IPS-20b (cell line): ENCODE measurements around the gene GJB2.
"Not testable (repeated sequence)": the region's sequence is repeated elsewhere in the genome, so short reads cannot be mapped to it uniquely, and the experiment has no call there.

ENCODE experiments used
- H3K27ac ChIP-seq: one replicate; pipeline ENCODE4 v1.5.1; 2013; ENCODE audit warnings: low read length
- H3K27me3 ChIP-seq: 2 replicates; pipeline ENCODE4 v1.6.1; 2013; ENCODE audit warnings: mild to moderate bottlenecking, low read length, inconsistent platforms; ENCODE audit not compliant: insufficient read depth
- H3K36me3 ChIP-seq: 2 replicates; pipeline ENCODE4 v1.6.1; 2013; ENCODE audit warnings: low read depth, mild to moderate bottlenecking, inconsistent platforms, low read length, moderate library complexity; ENCODE audit not compliant: insufficient read depth
- H3K4me1 ChIP-seq: 2 replicates; pipeline ENCODE4 v1.6.1; 2013; ENCODE audit warnings: mild to moderate bottlenecking, control low read depth, inconsistent platforms, low read length, moderate library complexity; ENCODE audit not compliant: insufficient read depth
- H3K4me3 ChIP-seq: 2 replicates; pipeline ENCODE4 v1.5.1; 2013; ENCODE audit warnings: mild to moderate bottlenecking, low read length, inconsistent platforms
- H3K9ac ChIP-seq: 2 replicates; pipeline ENCODE4 v1.6.1; 2013; ENCODE audit warnings: low read depth, mild to moderate bottlenecking, inconsistent platforms, low read length, moderate library complexity
- H3K9me3 ChIP-seq: 2 replicates; pipeline ENCODE4 v1.6.1; 2013; ENCODE audit warnings: mild to moderate bottlenecking, low read depth, low read length, inconsistent platforms; ENCODE audit not compliant: insufficient read depth

Gene GJB2

DNA sequence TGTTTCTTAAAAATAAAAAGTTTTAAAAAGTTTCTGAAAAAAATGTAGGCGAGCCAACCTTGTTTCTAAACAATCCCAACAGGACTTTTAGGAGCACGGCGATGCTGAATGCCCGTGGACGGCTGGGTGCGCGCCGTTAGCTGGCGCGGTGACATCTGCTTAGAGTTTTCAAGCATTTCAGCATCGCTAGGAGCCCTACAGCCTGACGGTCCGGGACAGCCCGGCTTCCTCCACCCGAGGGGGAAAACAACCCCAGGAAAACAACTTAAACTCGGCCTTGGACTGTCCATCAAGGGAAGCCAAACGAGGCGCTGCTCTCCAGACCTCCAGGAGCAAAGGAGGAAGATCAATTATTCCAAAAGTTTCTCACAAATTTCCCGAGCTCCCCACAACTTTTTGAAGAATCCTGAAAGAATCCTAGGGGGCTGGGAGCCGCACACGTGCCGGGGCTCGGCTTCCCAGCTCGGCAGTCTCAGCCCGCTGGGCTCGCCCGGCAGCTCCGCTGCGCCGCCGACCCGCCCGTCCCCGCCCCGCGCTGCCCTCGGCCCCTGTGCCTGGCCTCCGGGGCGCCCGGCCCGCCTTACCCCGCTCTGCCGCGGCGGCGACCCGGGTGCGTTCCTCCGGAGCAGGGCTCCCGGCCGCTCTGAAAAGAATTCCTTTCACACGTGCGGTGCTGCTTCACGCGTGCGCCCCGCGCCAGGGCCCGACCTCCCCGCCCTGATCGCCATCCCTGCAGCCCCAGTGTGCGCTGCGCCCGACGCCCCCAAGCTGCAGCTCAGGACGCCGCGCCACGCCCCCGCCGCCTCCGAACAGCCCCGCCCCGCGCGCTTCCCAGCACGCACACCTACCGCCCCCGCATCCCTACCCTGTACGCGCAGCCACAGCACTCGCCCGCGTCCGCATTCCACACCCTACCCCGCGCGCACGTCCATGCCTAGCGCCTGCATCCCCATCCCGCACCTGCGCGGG lies 32.1 kb downstream of the GJB2 start, which contains the start of gene GJA3:
Gene GJA3 (minus strand): TSS at position 747 of the 969 bp plus-strand sequence. CDS start 17,764 bp downstream, outside the sequence.
- Histone ChIP-seq H3K4me3 (peak within 1 kb of the TSS; percentile 65), H3K4me1 (peaks cover 7% of the 10 kb centered on the region; the same call in 1 of the 2 replicates), H3K36me3 (no peaks in the 10 kb centered on the region), H3K9me3 (no peaks in the 10 kb centered on the region), H3K27me3 (peaks cover 71% of the 10 kb centered on the region), H3K27ac (no peak within 1 kb of the TSS), H3K9ac (peak within 1 kb of the TSS; percentile 20; the same call in 1 of the 2 replicates)

- no peak overlapping the region for H3K9ac ChIP-seq
- H3K27me3 ChIP-seq: peaks cover 71% of the 10 kb centered on the region
- no peak overlapping the region for H3K27ac ChIP-seq
- no peaks in the 10 kb centered on the region for H3K9me3 ChIP-seq
- H3K4me1 ChIP-seq: peaks cover 7% of the 10 kb centered on the region; the same call in 1 of the 2 replicates
- peak overlapping the region; percentile 65 for H3K4me3 ChIP-seq
- no peaks in the 10 kb centered on the region for H3K36me3 ChIP-seq
Observed at GRCh38 chr13:20159646-20160305, 33.0 kb downstream of the GJB2 start.

- H3K9me3 ChIP-seq: no peaks in the 10 kb centered on the region
- no peaks in the 10 kb centered on the region for H3K36me3 ChIP-seq
- H3K9ac ChIP-seq: no peak overlapping the region
- peaks cover 60% of the 10 kb centered on the region for H3K27me3 ChIP-seq
- H3K27ac ChIP-seq: no peak overlapping the region
- no peak overlapping the region for H3K4me3 ChIP-seq
- H3K4me1 ChIP-seq: peaks cover 7% of the 10 kb centered on the region; the same call in 1 of the 2 replicates
Observed at GRCh38 chr13:20157151-20157796, 35.5 kb downstream of the GJB2 start.

GRCh38 chr13:20156702-20157101 lies 36.0 kb downstream of the GJB2 start:
- no peaks in the 10 kb centered on the region for H3K36me3 ChIP-seq
- H3K27ac ChIP-seq: no peak overlapping the region
- no peak overlapping the region for H3K9ac ChIP-seq
- peaks cover 7% of the 10 kb centered on the region; the same call in 1 of the 2 replicates for H3K4me1 ChIP-seq
- no peak overlapping the region for H3K4me3 ChIP-seq
- H3K27me3 ChIP-seq: peaks cover 55% of the 10 kb centered on the region
- H3K9me3 ChIP-seq: no peaks in the 10 kb centered on the region

DNA sequence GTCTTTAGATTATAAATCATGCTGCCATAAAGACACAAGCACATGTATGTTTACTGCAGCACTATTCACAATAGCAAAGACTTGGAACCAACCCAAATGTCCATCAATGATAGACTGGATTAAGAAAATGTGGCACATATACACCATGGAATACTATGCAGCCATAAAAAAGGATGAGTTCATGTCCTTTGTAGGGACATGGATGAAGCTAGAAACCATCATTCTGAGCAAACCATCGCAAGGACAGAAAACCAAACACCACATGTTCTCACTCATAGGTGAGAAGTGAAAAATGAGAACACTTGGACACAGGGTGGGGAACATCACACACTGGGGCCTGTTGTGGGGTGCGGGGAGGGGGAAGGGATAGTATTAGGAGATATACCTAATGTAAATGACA lies 39.4 kb downstream of the GJB2 start:
- peaks cover 20% of the 10 kb centered on the region for H3K27me3 ChIP-seq
- H3K4me3 ChIP-seq, H3K4me1 ChIP-seq, H3K9ac ChIP-seq, H3K27ac ChIP-seq, H3K36me3 ChIP-seq, H3K9me3 ChIP-seq: not testable (repeated sequence)

DNA sequence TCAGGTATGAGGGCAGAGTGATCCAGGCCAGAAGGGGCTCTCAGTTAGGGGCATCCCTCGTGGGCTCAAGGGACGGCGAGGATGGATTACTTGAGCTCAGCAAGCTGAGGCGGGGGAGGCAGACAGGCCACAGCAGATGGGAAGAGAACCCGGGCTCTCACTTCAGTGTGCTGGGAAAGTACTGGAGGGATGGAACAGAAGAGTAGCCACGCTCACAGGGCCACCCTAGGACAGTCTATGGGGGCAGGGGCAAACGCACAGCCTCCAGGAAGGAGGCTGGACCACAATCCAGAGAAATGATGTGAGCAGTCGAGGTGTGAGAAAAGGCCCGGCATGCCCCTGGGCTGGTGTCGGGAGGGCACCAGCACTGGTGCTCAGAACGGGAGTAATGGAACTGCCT lies 41.1 kb downstream of the GJB2 start:
- H3K36me3 ChIP-seq: no peaks in the 10 kb centered on the region
- no peaks in the 10 kb centered on the region; the same call in 1 of the 2 replicates for H3K4me1 ChIP-seq
- no peaks in the 10 kb centered on the region for H3K9me3 ChIP-seq
- H3K9ac ChIP-seq: no peak overlapping the region
- no peak overlapping the region for H3K4me3 ChIP-seq
- no peak overlapping the region for H3K27ac ChIP-seq
- peaks cover 4% of the 10 kb centered on the region; the same call in 1 of the 2 replicates for H3K27me3 ChIP-seq

DNA sequence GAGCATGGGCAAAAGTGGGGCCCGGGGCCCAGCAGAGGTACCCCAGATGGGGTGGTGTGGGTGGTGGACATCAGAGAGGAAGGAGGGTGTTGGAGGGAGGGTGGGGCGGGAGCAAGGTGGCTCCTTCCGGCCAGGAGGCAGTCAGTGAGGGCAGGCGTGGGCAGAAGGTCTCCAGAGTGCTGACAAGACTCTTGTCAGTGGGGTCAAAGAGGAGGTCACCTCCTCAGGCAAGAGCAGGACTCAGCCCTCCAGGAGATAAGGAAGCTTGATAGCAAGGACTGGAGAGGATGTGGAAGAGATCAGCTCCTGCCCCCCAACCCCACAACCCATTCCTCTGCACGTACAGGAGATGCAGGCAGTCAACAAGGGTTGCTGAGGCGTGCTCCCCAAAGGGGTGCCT lies 41.7 kb downstream of the GJB2 start:
- Histone ChIP-seq H3K27me3 (no peaks in the 10 kb centered on the region), H3K9ac (no peak overlapping the region), H3K4me3 (no peak overlapping the region), H3K4me1 (no peaks in the 10 kb centered on the region), H3K36me3 (no peaks in the 10 kb centered on the region), H3K9me3 (no peaks in the 10 kb centered on the region), H3K27ac (no peak overlapping the region)

GRCh38 chr13:20150561-20150960 lies 42.2 kb downstream of the GJB2 start:
- Histone ChIP-seq H3K4me3 (no peak overlapping the region), H3K9ac (no peak overlapping the region), H3K9me3 (no peaks in the 10 kb centered on the region), H3K36me3 (no peaks in the 10 kb centered on the region), H3K27me3 (no peaks in the 10 kb centered on the region), H3K4me1 (no peaks in the 10 kb centered on the region), H3K27ac (no peak overlapping the region)

DNA sequence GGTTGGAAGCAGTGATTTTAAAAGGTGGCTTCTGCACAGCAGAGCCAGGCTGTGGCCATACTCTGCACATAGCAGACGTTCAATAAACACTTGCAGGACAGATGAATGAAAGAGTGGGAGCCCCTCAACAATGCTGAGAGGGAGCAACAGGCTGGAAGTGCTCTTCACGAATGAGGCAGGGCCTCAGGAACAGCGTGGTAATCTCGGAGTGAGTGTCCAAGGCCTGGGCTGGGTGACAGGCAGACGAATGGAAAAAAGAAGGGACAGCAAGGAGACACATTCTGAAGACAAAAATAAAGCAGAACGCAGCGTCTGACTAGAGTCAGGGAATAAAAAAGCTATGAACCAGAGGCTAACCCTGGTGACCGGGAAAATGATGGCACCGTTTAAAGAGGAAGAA lies 43.0 kb downstream of the GJB2 start:
- no peaks in the 10 kb centered on the region for H3K9me3 ChIP-seq
- H3K27me3 ChIP-seq: no peaks in the 10 kb centered on the region
- H3K9ac ChIP-seq: no peak overlapping the region
- no peak overlapping the region for H3K4me3 ChIP-seq
- no peaks in the 10 kb centered on the region for H3K4me1 ChIP-seq
- no peaks in the 10 kb centered on the region for H3K36me3 ChIP-seq
- H3K27ac ChIP-seq: no peak overlapping the region

DNA sequence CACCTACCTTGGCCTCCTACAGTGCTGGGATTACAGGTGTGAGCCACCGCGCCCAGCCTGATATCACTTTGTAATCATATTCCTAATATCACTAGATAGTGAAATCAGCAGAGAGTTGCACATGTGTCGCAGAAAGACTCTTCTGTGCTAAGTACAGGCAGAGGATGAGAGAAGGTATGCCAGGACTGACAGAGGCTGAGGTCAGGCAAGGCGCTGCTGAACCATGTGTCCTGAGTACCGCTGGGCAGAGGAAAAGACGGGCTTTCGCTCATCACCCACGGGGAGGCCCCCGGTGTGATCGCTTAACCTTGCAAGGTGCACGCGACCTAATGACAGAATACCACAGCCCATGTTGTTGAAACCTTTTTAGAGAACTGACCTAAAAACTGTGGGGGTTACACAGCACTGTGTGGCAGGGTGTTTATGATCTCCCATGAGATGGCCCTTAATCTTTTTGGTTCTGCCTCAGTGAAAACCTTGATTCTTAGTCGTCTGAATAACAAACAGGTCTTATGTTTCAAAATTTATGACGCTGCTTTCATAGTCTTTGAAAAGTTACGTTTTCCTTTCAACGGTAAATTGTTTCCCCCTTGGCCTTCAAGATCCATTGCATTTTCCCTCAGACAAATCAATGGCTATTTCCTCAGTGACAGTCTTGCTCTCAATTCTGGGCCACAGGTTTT lies 44.1 kb downstream of the GJB2 start:
- H3K27me3 ChIP-seq: no peaks in the 10 kb centered on the region
- H3K4me3 ChIP-seq: no peak overlapping the region
- H3K4me1 ChIP-seq: no peaks in the 10 kb centered on the region
- H3K27ac ChIP-seq: no peak overlapping the region
- no peaks in the 10 kb centered on the region for H3K9me3 ChIP-seq
- no peaks in the 10 kb centered on the region for H3K36me3 ChIP-seq
- no peak overlapping the region for H3K9ac ChIP-seq

DNA sequence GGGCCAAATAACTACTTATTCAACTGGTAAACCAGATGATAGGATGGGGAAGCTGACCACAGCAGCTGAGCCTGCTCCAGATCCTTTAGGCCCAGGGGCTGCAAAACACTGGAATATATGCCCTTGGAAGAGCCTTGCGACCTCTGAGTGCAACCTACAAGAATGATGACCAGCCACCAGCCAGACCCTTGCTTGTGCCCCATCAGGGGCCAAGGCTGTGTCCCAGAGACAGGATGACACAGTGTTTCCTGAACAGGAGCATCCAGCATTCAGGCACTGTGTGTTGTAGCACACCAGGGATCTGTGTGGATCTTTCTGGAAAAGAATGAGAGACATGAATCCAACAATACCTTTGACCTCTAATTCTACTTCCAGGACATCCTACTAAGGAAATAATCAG lies 46.4 kb downstream of the GJB2 start:
- Histone ChIP-seq H3K27ac (no peak overlapping the region), H3K36me3 (no peaks in the 10 kb centered on the region), H3K4me3 (no peak overlapping the region), H3K9ac (no peak overlapping the region), H3K4me1 (no peaks in the 10 kb centered on the region), H3K27me3 (no peaks in the 10 kb centered on the region; the same call in 1 of the 2 replicates), H3K9me3 (no peaks in the 10 kb centered on the region)
